HG03060 (cell line): Measurements from ENCODE around the gene ZNF428.

Source experiments
- ATAC-seq: cut with Tn5 transposase; IDR thresholded peaks from one replicate; pipeline ENCODE4 v1.9.1; 2021; ENCODE audit warnings: low read depth, moderate number of reproducible peaks; ENCODE audit not compliant: unreplicated experiment

ZNF428 gene

GRCh38 chr19:43570174-43570791 is 49.1 kb downstream of the ZNF428 start:
- ATAC-seq = no peak

- ATAC-seq = no peak
These were observed 49.8 kb downstream of the ZNF428 start for GRCh38 chr19:43569657-43570056.

GRCh38 chr19:43564800-43565199 is 54.6 kb downstream of the ZNF428 start:
- no peak for ATAC-seq

GRCh38 chr19:43563816-43564457 is 55.5 kb downstream of the ZNF428 start:
- ATAC-seq = no peak

GRCh38 chr19:43562698-43563241 is 56.7 kb downstream of the ZNF428 start:
- no peak for ATAC-seq

- ATAC-seq = no peak
These were observed 57.2 kb downstream of the ZNF428 start for GRCh38 chr19:43562226-43562697.

- no peak for ATAC-seq
These were observed 58.1 kb downstream of the ZNF428 start for GRCh38 chr19:43561139-43561970.

DNA sequence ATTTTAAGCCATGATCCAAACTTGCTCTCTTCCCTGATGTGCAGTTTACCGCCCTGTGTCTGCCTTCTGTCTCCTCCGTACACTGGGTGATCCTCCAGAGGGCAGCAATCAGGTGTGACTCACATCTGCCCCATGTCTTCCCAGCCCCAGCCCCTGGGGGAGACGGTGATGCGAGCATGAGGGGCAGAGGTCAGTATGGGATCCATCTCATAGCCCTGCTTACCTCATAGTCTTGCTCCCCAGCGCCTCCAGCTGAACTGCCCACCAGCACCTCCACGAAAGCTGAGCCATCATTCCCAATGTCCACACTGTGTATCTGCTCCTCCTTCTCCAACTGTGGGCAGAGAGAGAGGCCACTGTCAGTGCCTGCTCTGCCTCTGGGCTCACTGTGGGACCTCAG is 58.7 kb downstream of the ZNF428 start:
- ATAC-seq = no peak
